Measurements from ENCODE around the gene TMEM11. TPM values are rescaled to one million over a fixed set of nuclear protein-coding genes. Genes with fewer than 3 reads are reported as not detected.

Gene TMEM11
- total and polyA plus RNA-seq, 2 donors: 19.7 to 23.3 TPM

DNA sequence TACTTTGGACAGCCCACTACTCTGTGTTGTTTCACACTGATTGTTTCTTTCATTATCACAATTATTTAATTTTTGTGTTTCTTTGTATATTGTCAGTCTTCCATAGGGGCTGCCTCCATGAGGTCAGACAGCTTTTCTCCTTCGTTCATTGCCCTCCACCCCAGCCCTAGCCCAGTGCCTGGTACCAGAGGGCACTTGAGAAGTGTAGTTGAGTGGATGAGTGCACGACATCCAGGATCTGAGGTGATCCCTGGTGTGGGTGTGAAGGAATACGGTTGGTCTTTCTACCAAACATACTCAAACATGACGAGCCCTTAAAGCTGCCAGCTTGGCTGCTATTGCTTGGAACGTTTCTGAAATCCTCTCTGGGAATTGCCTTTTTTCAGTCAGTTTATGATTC, 49.3 kb downstream of the TMEM11 start:
- DNase-seq (ENCODE audit: low read depth in 6 of 9, low spot score in 9 of 9): no peak
- Histone ChIP-seq H3K4me3 (ENCODE audit: low read length in 2 of 2) (no peak overlapping the region), H3K27me3 (ENCODE audit: control insufficient read depth in 2 of 2, insufficient read depth in 1 of 2, low read length in 1 of 2) (no peaks in the 10 kb centered on the region), H3K9me3 (ENCODE audit: control insufficient read depth in 2 of 2, insufficient read depth in 1 of 2, low read length in 1 of 2) (no peaks in the 10 kb centered on the region), H3K4me1 (ENCODE audit: control insufficient read depth in 2 of 2, insufficient read depth in 2 of 2, low read length in 2 of 2) (no peaks in the 10 kb centered on the region), H3K36me3 (ENCODE audit: control insufficient read depth in 2 of 2, insufficient read depth in 2 of 2, low read length in 1 of 2) (no peaks in the 10 kb centered on the region), H3K27ac (ENCODE audit: low read depth in 1 of 2, low read length in 1 of 2) (no peak overlapping the region)
- 96% methylated on average over 5 of the region's 5 CpGs for WGBS

DNA sequence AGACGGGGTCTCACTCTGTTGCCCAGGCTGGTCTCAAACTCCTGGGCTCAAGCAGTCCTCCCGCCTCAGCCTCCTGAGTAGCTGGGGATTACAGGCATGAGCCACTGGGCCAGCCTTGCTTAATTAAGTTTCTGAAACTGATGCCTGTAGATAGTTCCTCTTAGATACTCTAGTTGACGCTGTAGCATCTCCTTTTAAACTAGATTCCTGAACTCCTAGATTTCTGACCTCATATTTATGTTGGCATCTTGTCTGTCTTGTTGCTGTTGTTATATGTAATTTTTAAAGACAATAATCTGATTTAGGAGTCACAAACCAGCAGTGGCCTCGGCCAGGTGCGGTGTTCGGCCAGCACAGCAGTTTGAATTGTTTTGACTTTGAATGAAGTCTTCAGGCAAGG, 49.7 kb downstream of the TMEM11 start:
- Histone ChIP-seq H3K4me1 (ENCODE audit: control insufficient read depth in 2 of 2, insufficient read depth in 2 of 2, low read length in 2 of 2) (no peaks in the 10 kb centered on the region), H3K9me3 (ENCODE audit: control insufficient read depth in 2 of 2, insufficient read depth in 1 of 2, low read length in 1 of 2) (no peaks in the 10 kb centered on the region), H3K27me3 (ENCODE audit: control insufficient read depth in 2 of 2, insufficient read depth in 1 of 2, low read length in 1 of 2) (no peaks in the 10 kb centered on the region), H3K27ac (ENCODE audit: low read depth in 1 of 2, low read length in 1 of 2) (no peak overlapping the region), H3K36me3 (ENCODE audit: control insufficient read depth in 2 of 2, insufficient read depth in 2 of 2, low read length in 1 of 2) (no peaks in the 10 kb centered on the region), H3K4me3 (ENCODE audit: low read length in 2 of 2) (no peak overlapping the region)
- no peak for DNase-seq (ENCODE audit: low read depth in 6 of 9, low spot score in 9 of 9)
- WGBS: 97% methylated on average over 6 of the region's 6 CpGs

DNA sequence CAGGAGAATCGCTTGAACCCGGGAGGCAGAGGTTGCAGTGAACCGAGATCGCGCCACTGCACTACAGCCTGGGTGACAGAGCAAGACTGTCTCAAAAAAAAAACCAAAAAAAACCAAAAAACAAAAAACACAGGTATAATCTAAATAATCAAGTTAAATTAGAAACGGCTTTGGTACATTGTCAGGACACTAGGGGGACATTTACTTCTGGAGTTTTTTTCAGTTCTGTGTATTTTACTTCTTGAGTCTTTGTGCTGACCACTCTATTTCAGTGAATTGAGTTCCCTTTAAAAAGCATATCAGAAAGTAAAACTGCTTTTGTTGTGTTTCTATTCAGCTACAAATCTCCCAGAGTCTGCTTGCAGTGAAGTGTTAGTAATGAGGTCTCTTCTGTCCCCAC, 50.9 kb downstream of the TMEM11 start:
- no peak overlapping the region for H3K27ac ChIP-seq (ENCODE audit: low read depth in 1 of 2, low read length in 1 of 2)
- H3K4me1 ChIP-seq (ENCODE audit: control insufficient read depth in 2 of 2, insufficient read depth in 2 of 2, low read length in 2 of 2): no peaks in the 10 kb centered on the region
- DNase-seq (ENCODE audit: low read depth in 6 of 9, low spot score in 9 of 9): no peak
- no peak overlapping the region for H3K4me3 ChIP-seq (ENCODE audit: low read length in 2 of 2)
- no peaks in the 10 kb centered on the region for H3K27me3 ChIP-seq (ENCODE audit: control insufficient read depth in 2 of 2, insufficient read depth in 1 of 2, low read length in 1 of 2)
- H3K36me3 ChIP-seq (ENCODE audit: control insufficient read depth in 2 of 2, insufficient read depth in 2 of 2, low read length in 1 of 2): no peaks in the 10 kb centered on the region
- H3K9me3 ChIP-seq (ENCODE audit: control insufficient read depth in 2 of 2, insufficient read depth in 1 of 2, low read length in 1 of 2): no peaks in the 10 kb centered on the region
- WGBS: 98% methylated on average over 6 of the region's 6 CpGs

DNA sequence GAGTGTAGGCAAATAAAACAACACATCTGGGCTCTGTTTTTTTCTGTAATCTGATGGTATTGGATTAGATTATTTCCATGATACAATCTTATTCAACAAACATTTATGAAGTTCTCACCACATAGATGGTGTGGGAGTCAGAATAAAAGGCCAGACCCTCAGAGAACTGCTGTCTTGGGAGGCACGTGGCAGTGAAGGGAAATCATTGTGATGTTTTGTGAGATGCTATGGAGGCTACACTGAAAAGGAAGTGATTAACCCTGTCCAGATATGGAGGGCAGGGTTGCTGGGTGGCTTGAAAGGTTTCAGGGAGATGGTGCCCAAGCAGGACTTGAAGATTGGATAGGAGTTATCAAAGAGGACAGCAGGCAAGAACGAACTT, 51.6 kb downstream of the TMEM11 start:
- Histone ChIP-seq H3K4me1 (ENCODE audit: control insufficient read depth in 2 of 2, insufficient read depth in 2 of 2, low read length in 2 of 2) (no peaks in the 10 kb centered on the region), H3K36me3 (ENCODE audit: control insufficient read depth in 2 of 2, insufficient read depth in 2 of 2, low read length in 1 of 2) (no peaks in the 10 kb centered on the region), H3K9me3 (ENCODE audit: control insufficient read depth in 2 of 2, insufficient read depth in 1 of 2, low read length in 1 of 2) (no peaks in the 10 kb centered on the region), H3K27ac (ENCODE audit: low read depth in 1 of 2, low read length in 1 of 2) (no peak overlapping the region), H3K27me3 (ENCODE audit: control insufficient read depth in 2 of 2, insufficient read depth in 1 of 2, low read length in 1 of 2) (no peaks in the 10 kb centered on the region), H3K4me3 (ENCODE audit: low read length in 2 of 2) (no peak overlapping the region)
- DNase-seq (ENCODE audit: low read depth in 6 of 9, low spot score in 9 of 9): no peak
- WGBS: 93% methylated on average over 2 of the region's 2 CpGs

DNA sequence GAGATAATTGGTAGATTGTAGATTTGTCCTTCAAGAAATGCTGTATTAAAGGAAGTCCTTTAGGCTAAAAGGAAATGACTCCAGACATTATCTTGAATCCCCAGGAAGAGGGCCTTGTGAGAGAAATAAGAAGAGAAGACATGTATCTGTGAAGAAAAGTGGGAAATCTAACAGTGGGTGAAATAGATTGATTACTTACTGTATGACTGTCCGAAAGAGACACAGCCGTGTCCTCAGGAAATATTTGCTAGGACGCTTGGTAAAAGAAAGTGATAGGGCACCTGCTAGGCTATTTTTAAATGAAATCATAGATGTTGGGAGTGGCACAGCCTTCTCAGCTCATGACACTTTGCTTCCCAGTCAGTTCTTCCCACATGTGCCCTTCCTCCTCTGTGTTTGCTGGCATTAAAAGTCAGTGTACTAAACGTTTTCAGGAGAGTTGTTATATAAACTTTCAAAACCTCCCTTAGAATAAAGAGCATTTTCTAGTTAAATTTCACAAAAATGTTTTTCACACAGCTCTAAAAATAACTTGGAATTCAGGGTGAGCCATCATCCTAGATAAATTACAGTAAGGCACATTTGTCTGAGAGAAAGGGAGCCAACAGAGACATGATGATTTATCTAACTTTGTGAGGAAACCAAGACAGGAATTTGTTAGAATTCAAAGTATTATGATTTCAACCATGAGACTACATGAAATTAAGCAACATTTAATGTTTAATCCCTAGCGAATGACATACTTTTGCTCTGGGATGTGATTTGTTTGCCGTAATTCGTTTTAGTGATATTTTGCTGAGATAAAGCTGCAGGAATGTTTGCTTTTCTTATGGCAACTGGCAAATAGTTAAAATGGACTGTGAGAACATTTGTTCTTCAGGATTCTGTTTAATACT, 52.2 kb downstream of the TMEM11 start:
- no peaks in the 10 kb centered on the region for H3K9me3 ChIP-seq (ENCODE audit: control insufficient read depth in 2 of 2, insufficient read depth in 1 of 2, low read length in 1 of 2)
- DNase-seq (ENCODE audit: low read depth in 6 of 9, low spot score in 9 of 9): no peak
- no peaks in the 10 kb centered on the region for H3K27me3 ChIP-seq (ENCODE audit: control insufficient read depth in 2 of 2, insufficient read depth in 1 of 2, low read length in 1 of 2)
- no peaks in the 10 kb centered on the region for H3K4me1 ChIP-seq (ENCODE audit: control insufficient read depth in 2 of 2, insufficient read depth in 2 of 2, low read length in 2 of 2)
- WGBS: 88% methylated on average over 7 of the region's 7 CpGs
- H3K27ac ChIP-seq (ENCODE audit: low read depth in 1 of 2, low read length in 1 of 2): no peak overlapping the region
- no peak overlapping the region for H3K4me3 ChIP-seq (ENCODE audit: low read length in 2 of 2)
- H3K36me3 ChIP-seq (ENCODE audit: control insufficient read depth in 2 of 2, insufficient read depth in 2 of 2, low read length in 1 of 2): no peaks in the 10 kb centered on the region

DNA sequence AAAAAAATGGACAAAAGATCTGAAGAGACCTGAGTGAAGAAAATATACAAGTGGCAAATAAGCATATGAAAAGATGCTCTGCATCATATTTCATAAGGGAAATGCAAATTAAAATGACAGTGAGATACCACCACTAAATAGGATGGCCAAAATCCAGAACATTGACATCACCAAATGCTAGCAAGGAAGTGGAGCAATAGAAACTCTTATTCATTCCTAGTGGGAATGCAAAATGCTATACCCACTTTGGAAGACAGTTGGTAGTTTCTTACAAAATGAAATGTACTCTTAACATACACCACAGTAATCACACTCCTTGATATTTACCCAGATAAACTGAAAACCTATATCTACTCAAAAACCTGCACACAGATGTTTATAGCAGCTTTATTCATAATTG, 53.6 kb downstream of the TMEM11 start:
- Histone ChIP-seq H3K27me3 (ENCODE audit: control insufficient read depth in 2 of 2, insufficient read depth in 1 of 2, low read length in 1 of 2) (no peaks in the 10 kb centered on the region), H3K27ac (ENCODE audit: low read depth in 1 of 2, low read length in 1 of 2) (no peak overlapping the region), H3K36me3 (ENCODE audit: control insufficient read depth in 2 of 2, insufficient read depth in 2 of 2, low read length in 1 of 2) (no peaks in the 10 kb centered on the region), H3K4me1 (ENCODE audit: control insufficient read depth in 2 of 2, insufficient read depth in 2 of 2, low read length in 2 of 2) (no peaks in the 10 kb centered on the region), H3K9me3 (ENCODE audit: control insufficient read depth in 2 of 2, insufficient read depth in 1 of 2, low read length in 1 of 2) (no peaks in the 10 kb centered on the region), H3K4me3 (ENCODE audit: low read length in 2 of 2) (no peak overlapping the region)
- DNase-seq (ENCODE audit: low read depth in 6 of 9, low spot score in 9 of 9): no peak

- no peak overlapping the region for H3K27ac ChIP-seq (ENCODE audit: low read depth in 1 of 2, low read length in 1 of 2)
- no peak overlapping the region for H3K4me3 ChIP-seq (ENCODE audit: low read length in 2 of 2)
- no peak for DNase-seq (ENCODE audit: low read depth in 6 of 9, low spot score in 9 of 9)
- 99% methylated on average over 1 of the region's 1 CpG for WGBS
- H3K36me3 ChIP-seq (ENCODE audit: control insufficient read depth in 2 of 2, insufficient read depth in 2 of 2, low read length in 1 of 2): no peaks in the 10 kb centered on the region
- no peaks in the 10 kb centered on the region for H3K4me1 ChIP-seq (ENCODE audit: control insufficient read depth in 2 of 2, insufficient read depth in 2 of 2, low read length in 2 of 2)
- H3K27me3 ChIP-seq (ENCODE audit: control insufficient read depth in 2 of 2, insufficient read depth in 1 of 2, low read length in 1 of 2): no peaks in the 10 kb centered on the region
- H3K9me3 ChIP-seq (ENCODE audit: control insufficient read depth in 2 of 2, insufficient read depth in 1 of 2, low read length in 1 of 2): no peaks in the 10 kb centered on the region
These were observed 56.2 kb downstream of the TMEM11 start for GRCh38 chr17:21157586-21158370.

DNA sequence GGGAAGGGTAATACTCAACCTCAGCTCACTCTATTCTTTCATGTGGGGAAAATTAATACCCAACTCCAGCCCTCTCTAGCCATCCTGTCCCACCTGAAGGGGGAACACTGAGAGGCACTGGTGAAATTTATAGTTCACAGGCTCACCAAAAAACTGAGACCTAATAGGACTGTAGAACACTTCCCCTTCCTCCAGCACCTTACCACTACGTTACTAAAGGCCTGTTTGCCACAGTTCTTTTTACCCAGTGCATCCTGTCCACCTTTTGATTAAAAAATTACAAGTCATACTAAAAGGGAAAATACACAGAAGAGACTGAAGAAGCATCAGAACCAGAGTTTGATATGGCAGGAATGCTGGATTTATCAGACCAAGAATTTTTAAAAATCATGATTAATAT, 61.2 kb downstream of the TMEM11 start:
- Histone ChIP-seq H3K27ac (ENCODE audit: low read depth in 1 of 2, low read length in 1 of 2) (no peak overlapping the region), H3K27me3 (ENCODE audit: control insufficient read depth in 2 of 2, insufficient read depth in 1 of 2, low read length in 1 of 2) (no peaks in the 10 kb centered on the region), H3K36me3 (ENCODE audit: control insufficient read depth in 2 of 2, insufficient read depth in 2 of 2, low read length in 1 of 2) (no peaks in the 10 kb centered on the region), H3K4me3 (ENCODE audit: low read length in 2 of 2) (no peak overlapping the region), H3K4me1 (ENCODE audit: control insufficient read depth in 2 of 2, insufficient read depth in 2 of 2, low read length in 2 of 2) (no peaks in the 10 kb centered on the region), H3K9me3 (ENCODE audit: control insufficient read depth in 2 of 2, insufficient read depth in 1 of 2, low read length in 1 of 2) (peaks cover 2 to 4% of the 10 kb centered on the region in 2 donors)
- DNase-seq (ENCODE audit: low read depth in 6 of 9, low spot score in 9 of 9): no peak
- 47% methylated on average over 1 of the region's 1 CpG for WGBS

DNA sequence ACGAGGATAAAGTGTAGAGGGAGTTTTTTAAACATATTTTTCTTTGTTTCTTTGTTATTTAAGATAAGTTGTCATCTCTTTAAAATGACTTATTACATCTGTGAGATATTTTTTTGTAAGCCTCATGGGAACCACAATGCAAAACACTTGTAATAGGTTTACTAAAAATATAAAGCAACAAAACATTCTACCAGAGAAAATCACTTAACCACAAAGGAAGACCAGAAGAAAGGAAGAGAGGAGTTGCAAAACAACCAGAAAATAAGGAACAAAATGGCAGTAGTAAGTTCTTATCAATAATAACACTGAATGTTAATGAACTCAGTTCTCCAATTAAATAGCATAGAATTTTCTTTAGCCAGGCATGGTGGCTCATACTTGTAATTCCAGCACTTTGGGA, 64.3 kb downstream of the TMEM11 start:
- Histone ChIP-seq H3K4me1 (ENCODE audit: control insufficient read depth in 2 of 2, insufficient read depth in 2 of 2, low read length in 2 of 2) (no peaks in the 10 kb centered on the region), H3K9me3 (ENCODE audit: control insufficient read depth in 2 of 2, insufficient read depth in 1 of 2, low read length in 1 of 2) (peaks cover 2 to 4% of the 10 kb centered on the region in 2 donors), H3K27me3 (ENCODE audit: control insufficient read depth in 2 of 2, insufficient read depth in 1 of 2, low read length in 1 of 2) (no peaks in the 10 kb centered on the region), H3K36me3 (ENCODE audit: control insufficient read depth in 2 of 2, insufficient read depth in 2 of 2, low read length in 1 of 2) (no peaks in the 10 kb centered on the region), H3K27ac (ENCODE audit: low read depth in 1 of 2, low read length in 1 of 2) (no peak overlapping the region), H3K4me3 (ENCODE audit: low read length in 2 of 2) (no peak overlapping the region)
- no peak for DNase-seq (ENCODE audit: low read depth in 6 of 9, low spot score in 9 of 9)
- WGBS: 57% methylated on average over 1 of the region's 1 CpG

Data from thymus (tissue), 11 donors.